Neuron (in vitro differentiated cells): ENCODE results near the gene HDAC5.
"Not testable (repeated sequence)": the region's sequence is repeated elsewhere in the genome, so short reads cannot be mapped to it uniquely, and the experiment has no call there.

ENCODE experiments used
- H2AFZ ChIP-seq: one replicate; pipeline ENCODE4 v1.6.1; 2013; ENCODE audit warnings: low read depth, mild to moderate bottlenecking, inconsistent platforms, low read length, moderate library complexity
- H3K27me3 ChIP-seq: one replicate; pipeline ENCODE4 v1.6.1; 2013; ENCODE audit warnings: low read length; ENCODE audit not compliant: insufficient read depth
- H3K36me3 ChIP-seq: one replicate; pipeline ENCODE4 v1.6.1; 2013; ENCODE audit warnings: low read length; ENCODE audit not compliant: insufficient read depth
- H3K4me1 ChIP-seq: one replicate; pipeline ENCODE4 v1.6.1; 2013; ENCODE audit warnings: low read length; ENCODE audit not compliant: insufficient read depth
- H3K4me3 ChIP-seq: 2 replicates; pipeline ENCODE4 v1.5.1; 2013; ENCODE audit warnings: mild to moderate bottlenecking, low read length, moderate library complexity
- H3K9me3 ChIP-seq: one replicate; pipeline ENCODE4 v1.6.1; 2013; ENCODE audit warnings: low read length

HDAC5 gene

DNA sequence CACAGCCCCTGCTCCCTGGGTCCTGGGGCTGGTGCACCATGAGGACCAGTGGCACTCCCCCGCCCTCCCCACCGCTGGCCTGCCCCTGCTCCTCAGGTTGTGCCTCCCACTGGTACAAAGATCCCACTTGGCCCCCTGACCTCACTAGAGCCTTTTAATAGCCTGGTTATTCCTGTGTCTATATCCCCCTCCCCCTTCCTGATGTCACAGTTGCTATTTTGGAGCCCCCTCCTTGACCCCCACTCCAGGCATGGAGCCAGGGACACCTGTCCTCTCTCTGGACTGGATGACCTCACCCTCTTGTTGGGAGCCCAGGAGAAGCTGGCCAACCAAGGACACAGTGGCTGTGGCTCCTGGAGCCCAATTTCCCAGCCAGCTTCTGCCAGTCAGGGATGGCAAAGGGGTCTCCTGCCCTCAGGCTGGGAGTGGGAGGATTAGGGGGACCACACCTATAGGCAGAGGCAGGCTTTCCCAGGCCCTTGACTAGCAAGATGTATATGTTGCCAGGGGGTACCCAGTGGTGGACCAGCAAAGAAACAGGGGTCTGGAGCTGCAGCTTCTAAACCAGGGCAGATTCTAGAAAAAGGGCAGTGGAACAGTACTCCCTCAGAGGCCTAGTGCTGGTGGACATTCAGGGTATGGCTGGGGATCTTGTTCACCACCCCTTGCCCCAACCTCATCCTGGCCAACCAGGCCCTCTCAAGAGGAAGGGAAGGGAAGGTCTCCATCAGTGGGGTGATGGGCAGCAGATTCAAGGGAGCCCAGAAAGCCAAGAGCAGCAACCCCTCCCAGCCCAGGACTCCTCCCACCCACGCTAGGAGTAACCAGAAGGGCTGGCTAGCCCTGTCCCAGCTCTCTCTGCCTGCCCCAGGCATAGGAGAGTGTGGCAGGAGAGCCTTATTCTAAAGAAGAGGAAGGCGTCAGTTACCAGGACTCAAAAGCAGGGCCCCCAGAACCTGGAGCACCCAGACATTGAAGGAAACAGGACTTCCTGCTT is 10.9 kb downstream of the HDAC5 start:
- Histone ChIP-seq H3K27me3 (no peaks in the 10 kb centered on the region), H2AFZ (no peak overlapping the region), H3K4me1 (peaks cover 15% of the 10 kb centered on the region), H3K9me3 (no peaks in the 10 kb centered on the region), H3K4me3 (no peak overlapping the region), H3K36me3 (peaks cover 25% of the 10 kb centered on the region)

DNA sequence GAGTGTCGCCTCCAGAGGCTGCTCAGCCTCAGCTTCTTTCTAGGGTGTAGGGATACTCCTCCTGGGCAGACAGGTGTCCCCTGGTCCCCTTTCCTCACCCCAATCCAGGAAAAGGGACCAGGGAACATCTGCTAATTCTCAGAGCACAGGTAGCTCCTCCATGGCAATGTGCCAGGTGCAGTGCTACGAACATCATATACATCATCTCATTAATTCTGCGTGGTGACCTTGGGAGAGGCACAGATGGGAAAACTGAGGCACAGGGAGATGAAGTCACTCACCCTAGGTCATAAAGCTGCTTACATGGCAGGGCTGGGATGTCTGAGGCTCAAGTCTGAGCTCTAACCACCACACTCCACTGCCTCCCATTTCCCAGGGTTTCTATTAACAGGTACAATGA is 11.7 kb downstream of the HDAC5 start:
- no peak overlapping the region for H3K4me3 ChIP-seq
- H3K36me3 ChIP-seq = peaks cover 18% of the 10 kb centered on the region
- no peak overlapping the region for H2AFZ ChIP-seq
- no peaks in the 10 kb centered on the region for H3K9me3 ChIP-seq
- peaks cover 15% of the 10 kb centered on the region for H3K4me1 ChIP-seq
- H3K27me3 ChIP-seq = no peaks in the 10 kb centered on the region

- Histone ChIP-seq H3K4me1 (peaks cover 15% of the 10 kb centered on the region), H3K36me3 (peaks cover 12% of the 10 kb centered on the region), H2AFZ (no peak overlapping the region), H3K4me3 (no peak overlapping the region), H3K9me3 (no peaks in the 10 kb centered on the region), H3K27me3 (no peaks in the 10 kb centered on the region)
These were observed 12.4 kb downstream of the HDAC5 start for GRCh38 chr17:44110823-44111633.

DNA sequence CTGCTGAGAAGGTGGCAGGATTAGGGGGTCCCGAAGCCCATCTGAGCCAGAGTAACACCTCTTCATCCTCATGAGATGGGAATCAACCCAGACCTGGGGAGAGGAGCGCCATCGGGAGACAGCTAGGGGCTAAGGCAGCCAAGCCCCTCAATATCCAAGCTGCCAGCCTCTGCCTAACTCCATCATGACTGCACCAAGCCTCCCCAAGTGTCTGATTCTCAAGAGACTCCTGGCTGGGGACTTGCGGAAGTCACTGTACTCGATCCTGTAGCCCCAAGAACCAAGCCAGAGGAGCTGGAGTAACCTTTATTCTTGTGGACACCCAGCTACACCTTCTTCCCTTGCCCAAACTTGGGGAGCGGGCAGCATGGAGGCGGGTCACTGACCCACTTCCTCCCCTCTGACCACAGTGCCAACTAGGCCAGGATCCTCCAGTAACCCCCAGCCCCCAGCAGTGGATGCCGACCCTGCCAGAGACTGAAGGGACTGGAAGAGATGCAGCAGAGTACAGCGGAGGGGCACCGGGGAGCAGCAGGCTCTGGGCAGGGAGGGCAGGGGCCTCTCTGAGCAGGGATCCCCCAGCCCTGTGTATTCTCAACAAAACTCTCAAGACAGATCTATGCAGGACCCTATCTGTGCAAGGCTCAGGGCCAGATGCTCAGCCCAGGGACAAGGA is 13.3 kb downstream of the HDAC5 start:
- Histone ChIP-seq H3K36me3 (peaks cover 10% of the 10 kb centered on the region), H3K4me3 (no peak overlapping the region), H2AFZ (no peak overlapping the region), H3K27me3 (no peaks in the 10 kb centered on the region), H3K4me1 (peaks cover 15% of the 10 kb centered on the region), H3K9me3 (no peaks in the 10 kb centered on the region)

GRCh38 chr17:44109312-44109630 is 14.2 kb downstream of the HDAC5 start:
- H3K4me1 ChIP-seq = peaks cover 15% of the 10 kb centered on the region
- peaks cover 7% of the 10 kb centered on the region for H3K36me3 ChIP-seq
- no peak overlapping the region for H3K4me3 ChIP-seq
- H3K9me3 ChIP-seq = no peaks in the 10 kb centered on the region
- no peak overlapping the region for H2AFZ ChIP-seq
- no peaks in the 10 kb centered on the region for H3K27me3 ChIP-seq

GRCh38 chr17:44108440-44109311 is 14.8 kb downstream of the HDAC5 start:
- Histone ChIP-seq H3K27me3 (no peaks in the 10 kb centered on the region), H2AFZ (no peak overlapping the region), H3K9me3 (no peaks in the 10 kb centered on the region), H3K4me3 (no peak overlapping the region), H3K4me1 (peaks cover 15% of the 10 kb centered on the region), H3K36me3 (peaks cover 7% of the 10 kb centered on the region)

GRCh38 chr17:44106801-44107200 is 16.6 kb downstream of the HDAC5 start:
- Histone ChIP-seq H3K36me3 (peaks cover 7% of the 10 kb centered on the region), H3K4me3 (no peak overlapping the region), H3K9me3 (no peaks in the 10 kb centered on the region), H3K27me3 (no peaks in the 10 kb centered on the region), H2AFZ (no peak overlapping the region), H3K4me1 (peaks cover 14% of the 10 kb centered on the region)

DNA sequence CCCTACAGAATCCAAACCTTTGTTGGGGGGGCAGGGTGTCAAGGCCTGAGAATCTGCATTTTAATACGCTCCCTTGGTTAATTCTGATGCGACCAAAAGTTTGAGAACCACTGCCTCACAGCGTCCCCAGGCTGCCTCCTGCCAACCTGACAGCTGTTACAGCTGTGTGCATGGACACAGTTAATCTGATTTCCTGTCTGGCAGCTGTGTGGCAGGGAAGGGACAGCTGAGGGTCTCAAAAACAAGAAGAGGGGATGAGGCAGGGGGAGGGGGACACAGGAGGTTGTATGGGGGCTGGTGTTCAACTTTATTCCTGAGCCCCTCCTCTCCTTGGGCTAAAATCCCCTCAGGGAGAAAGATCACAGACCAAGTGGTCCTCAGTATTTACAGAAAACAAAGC is 17.5 kb downstream of the HDAC5 start:
- peaks cover 7% of the 10 kb centered on the region for H3K36me3 ChIP-seq
- no peaks in the 10 kb centered on the region for H3K27me3 ChIP-seq
- H3K9me3 ChIP-seq = no peaks in the 10 kb centered on the region
- H3K4me1 ChIP-seq = peaks cover 5% of the 10 kb centered on the region
- no peak overlapping the region for H3K4me3 ChIP-seq
- H2AFZ ChIP-seq = no peak overlapping the region

GRCh38 chr17:44105483-44105882 is 18.0 kb downstream of the HDAC5 start:
- H3K4me1 ChIP-seq = peaks cover under 1% of the 10 kb centered on the region
- H3K4me3 ChIP-seq = no peak overlapping the region
- H2AFZ ChIP-seq = no peak overlapping the region

DNA sequence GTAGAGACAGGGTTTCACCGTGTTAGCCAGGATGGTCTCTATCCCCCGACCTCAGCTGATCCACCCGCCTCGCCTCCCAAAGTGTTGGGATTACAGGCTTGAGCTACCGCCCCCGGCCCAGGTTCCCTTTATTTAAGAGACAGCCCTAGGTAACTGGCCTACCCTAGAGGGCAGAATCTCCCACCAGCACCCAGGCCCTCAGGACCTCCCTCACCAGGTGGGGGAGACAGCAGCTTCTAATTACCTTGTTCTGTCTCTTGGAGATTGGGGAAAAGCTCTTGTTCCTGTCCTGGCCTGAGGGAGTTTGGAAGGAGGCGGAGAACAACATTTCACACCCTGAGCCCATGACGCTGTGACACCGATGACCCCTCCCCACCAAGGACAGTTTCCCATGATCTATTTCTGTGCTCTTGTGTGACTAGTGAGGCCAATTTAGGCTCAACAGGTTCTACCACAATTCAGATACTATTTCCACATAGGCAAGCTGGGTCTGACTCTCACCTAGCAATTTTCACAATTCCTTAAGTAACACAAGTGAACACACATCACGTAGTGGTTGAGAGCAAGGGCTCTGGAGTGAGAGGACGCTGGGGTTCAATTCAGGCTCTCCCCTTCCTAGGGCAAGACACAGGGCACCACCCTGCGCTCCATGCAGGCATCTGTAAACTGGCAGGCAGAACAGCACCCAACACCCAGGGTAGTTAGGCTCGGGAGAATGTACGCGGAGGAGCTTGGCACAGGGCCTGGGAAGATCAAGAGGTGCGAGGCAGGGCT is 20.4 kb downstream of the HDAC5 start:
- no peaks in the 10 kb centered on the region for H3K4me1 ChIP-seq
- no peaks in the 10 kb centered on the region for H3K9me3 ChIP-seq
- no peaks in the 10 kb centered on the region for H3K36me3 ChIP-seq
- no peak overlapping the region for H2AFZ ChIP-seq
- no peaks in the 10 kb centered on the region for H3K27me3 ChIP-seq
- H3K4me3 ChIP-seq = no peak overlapping the region

More at GRCh38 chr17:44105483-44105882, 18.0 kb downstream of the HDAC5 start:
- Histone ChIP-seq H3K27me3 (no peaks in the 10 kb centered on the region), H3K36me3 (peaks cover 7% of the 10 kb centered on the region), H3K9me3 (no peaks in the 10 kb centered on the region)

DNA sequence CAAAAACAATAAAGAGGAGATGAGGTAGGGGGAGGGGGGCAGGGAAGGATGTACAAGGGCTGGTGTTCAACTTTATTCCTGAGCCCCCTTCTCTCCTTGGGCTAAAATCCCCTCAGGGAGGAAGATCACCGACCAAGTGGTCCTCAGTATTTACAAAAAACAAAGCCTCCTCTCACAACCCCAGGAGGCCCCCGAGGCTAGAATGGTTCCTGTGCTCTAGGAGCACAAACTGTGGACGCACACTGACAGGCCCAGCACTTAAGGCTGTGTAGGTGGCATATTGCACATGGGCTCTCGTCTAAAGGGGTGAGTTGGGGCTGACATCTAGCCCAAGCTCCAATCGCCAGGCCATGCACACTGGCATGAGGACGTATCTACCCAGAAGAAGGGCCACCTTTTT is 21.6 kb downstream of the HDAC5 start:
- not testable (repeated sequence) for H2AFZ ChIP-seq, H3K36me3 ChIP-seq, H3K4me3 ChIP-seq, H3K9me3 ChIP-seq, H3K4me1 ChIP-seq, H3K27me3 ChIP-seq
